NB4 (cell line): ENCODE results near the gene STK24.

Source experiments
- POLR2A ChIP-seq: IDR thresholded peaks from 2 replicates; pipeline ENCODE4 v1.6.1; 2011; ENCODE audit warnings: mild to moderate bottlenecking; ENCODE audit not compliant: insufficient read length; ENCODE audit errors: extremely low read depth
- TF ChIP-seq, protein P1 (sequence below): IDR thresholded peaks from one replicate; pipeline ENCODE4 v1.5.1; 2012; ENCODE audit warnings: low read depth, low read length
- TF ChIP-seq, protein P2 (sequence below): IDR thresholded peaks from 2 replicates; pipeline ENCODE4 v1.6.1; 2011; ENCODE audit warnings: low read depth, low read length

GRCh38 chr13:98462241-98462882, 114.5 kb downstream of the STK24 start:
- TF ChIP-seq, protein P1, sequence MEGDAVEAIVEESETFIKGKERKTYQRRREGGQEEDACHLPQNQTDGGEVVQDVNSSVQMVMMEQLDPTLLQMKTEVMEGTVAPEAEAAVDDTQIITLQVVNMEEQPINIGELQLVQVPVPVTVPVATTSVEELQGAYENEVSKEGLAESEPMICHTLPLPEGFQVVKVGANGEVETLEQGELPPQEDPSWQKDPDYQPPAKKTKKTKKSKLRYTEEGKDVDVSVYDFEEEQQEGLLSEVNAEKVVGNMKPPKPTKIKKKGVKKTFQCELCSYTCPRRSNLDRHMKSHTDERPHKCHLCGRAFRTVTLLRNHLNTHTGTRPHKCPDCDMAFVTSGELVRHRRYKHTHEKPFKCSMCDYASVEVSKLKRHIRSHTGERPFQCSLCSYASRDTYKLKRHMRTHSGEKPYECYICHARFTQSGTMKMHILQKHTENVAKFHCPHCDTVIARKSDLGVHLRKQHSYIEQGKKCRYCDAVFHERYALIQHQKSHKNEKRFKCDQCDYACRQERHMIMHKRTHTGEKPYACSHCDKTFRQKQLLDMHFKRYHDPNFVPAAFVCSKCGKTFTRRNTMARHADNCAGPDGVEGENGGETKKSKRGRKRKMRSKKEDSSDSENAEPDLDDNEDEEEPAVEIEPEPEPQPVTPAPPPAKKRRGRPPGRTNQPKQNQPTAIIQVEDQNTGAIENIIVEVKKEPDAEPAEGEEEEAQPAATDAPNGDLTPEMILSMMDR, result no peak
- TF ChIP-seq POLR2A, result no peak
- TF ChIP-seq, protein P2, sequence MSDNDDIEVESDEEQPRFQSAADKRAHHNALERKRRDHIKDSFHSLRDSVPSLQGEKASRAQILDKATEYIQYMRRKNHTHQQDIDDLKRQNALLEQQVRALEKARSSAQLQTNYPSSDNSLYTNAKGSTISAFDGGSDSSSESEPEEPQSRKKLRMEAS, result no peak
